GM13977 (cell line): Measurements from ENCODE around the gene FAHD1.

ENCODE experiments used
- DNase-seq: peaks from one replicate; pipeline ENCODE4 v3.0.0; 2012; ENCODE audit warnings: low spot score
- in situ Hi-C: fragments of 300-500 bp; cut with MboI; formaldehyde crosslinking; loops from one replicate; pipeline ENCODE4 v1.12.0; 2022; ENCODE audit warnings: low sequenced_read_pairs, low pct_unique_long_range_greater_than_20kb, mixed read lengths, inconsistent platforms; ENCODE audit not compliant: unreplicated experiment
- TF ChIP-seq, protein P1 (sequence below): IDR thresholded peaks from 2 replicates; pipeline ENCODE4 v1.5.1; 2012; ENCODE audit warnings: mild to moderate bottlenecking, control low read depth; ENCODE audit not compliant: insufficient read depth; ENCODE audit errors: extremely low read depth, missing control alignments

Gene FAHD1

GRCh38 chr16:1826691-1827573 is at the start of gene FAHD1, which contains the start of gene HAGH:
FAHD1 (plus strand) TSS chr16:1827206; CDS start chr16:1827239, 33 bp downstream.
HAGH (minus strand) TSS chr16:1826825; CDS start chr16:1826787, 38 bp downstream.
- in situ Hi-C loops, result no loop called here
- DNase-seq, result peak; percentile 100
- TF ChIP-seq, protein P1, sequence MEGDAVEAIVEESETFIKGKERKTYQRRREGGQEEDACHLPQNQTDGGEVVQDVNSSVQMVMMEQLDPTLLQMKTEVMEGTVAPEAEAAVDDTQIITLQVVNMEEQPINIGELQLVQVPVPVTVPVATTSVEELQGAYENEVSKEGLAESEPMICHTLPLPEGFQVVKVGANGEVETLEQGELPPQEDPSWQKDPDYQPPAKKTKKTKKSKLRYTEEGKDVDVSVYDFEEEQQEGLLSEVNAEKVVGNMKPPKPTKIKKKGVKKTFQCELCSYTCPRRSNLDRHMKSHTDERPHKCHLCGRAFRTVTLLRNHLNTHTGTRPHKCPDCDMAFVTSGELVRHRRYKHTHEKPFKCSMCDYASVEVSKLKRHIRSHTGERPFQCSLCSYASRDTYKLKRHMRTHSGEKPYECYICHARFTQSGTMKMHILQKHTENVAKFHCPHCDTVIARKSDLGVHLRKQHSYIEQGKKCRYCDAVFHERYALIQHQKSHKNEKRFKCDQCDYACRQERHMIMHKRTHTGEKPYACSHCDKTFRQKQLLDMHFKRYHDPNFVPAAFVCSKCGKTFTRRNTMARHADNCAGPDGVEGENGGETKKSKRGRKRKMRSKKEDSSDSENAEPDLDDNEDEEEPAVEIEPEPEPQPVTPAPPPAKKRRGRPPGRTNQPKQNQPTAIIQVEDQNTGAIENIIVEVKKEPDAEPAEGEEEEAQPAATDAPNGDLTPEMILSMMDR, result no peak

GRCh38 chr16:1777375-1778199 is 49.4 kb upstream of the FAHD1 start:
- TF ChIP-seq, protein P1, result no peak
- in situ Hi-C loops, result no loop called here
- no peak for DNase-seq

DNA sequence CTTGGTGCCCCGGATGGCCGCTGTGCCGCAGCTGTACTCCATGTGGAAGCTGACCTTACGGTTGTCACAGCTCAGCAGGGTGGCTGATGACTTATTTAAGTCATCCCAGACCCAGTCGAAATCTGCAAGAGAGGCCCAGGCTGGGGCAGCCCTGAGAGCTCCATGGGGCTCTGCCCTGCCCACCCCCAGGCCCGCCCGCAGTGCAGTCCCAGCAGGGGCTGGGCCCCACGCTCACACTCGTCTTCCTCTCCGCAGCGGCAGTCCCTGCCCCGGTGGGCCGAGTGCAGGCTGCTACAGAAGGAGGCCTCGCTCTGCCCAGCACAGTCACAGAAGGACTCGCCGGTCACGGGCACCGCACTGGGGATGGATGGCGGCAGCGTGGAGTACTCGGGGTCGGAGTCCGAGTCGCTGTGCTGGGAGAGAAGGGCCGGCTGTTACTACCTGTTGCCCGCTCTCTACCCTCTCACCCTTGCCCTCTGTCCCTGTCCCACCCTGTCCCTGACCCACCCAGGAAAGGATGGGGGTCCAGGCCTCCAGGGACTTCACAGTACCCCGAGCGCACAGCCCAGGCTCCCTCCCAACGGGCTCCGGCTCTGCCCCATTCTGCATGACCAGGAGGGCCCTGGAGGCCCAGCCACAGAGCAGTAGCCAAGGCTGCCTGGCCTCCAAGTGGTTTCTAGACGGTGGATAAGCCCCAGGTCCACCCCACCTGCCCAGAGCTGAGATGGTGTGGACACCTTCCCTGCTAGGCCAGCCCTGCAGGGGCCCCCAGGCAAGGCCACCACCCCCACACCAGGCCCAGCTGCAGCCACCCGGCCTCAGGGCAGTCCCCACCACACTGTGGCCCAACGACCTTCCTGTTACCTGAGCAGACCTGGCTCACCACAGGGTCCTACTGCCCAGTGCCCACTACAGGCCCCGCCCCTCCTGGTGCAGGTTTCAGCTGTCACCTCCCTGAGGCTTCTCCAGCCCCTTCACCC is 48.5 kb upstream of the FAHD1 start:
- DNase-seq, result no peak
- in situ Hi-C loops, result no loop called here
- TF ChIP-seq, protein P1, result no peak

GRCh38 chr16:1779234-1779701 is 47.7 kb upstream of the FAHD1 start:
- in situ Hi-C loops, result no loop called here
- TF ChIP-seq, protein P1, result no peak
- no peak for DNase-seq

GRCh38 chr16:1779741-1780676 is 47.0 kb upstream of the FAHD1 start:
- DNase-seq, result no peak
- TF ChIP-seq, protein P1, result no peak
- in situ Hi-C loops, result no loop called here
